Thyroid gland (tissue), 4 donors: Measurements from ENCODE around the gene PCDH19.

Source experiments
- POLR2A ChIP-seq, 2 donors: fragments of 450-650 bp; IDR thresholded peaks; one replicate each; pipeline ENCODE4 v1.6.1; 2017; ENCODE audit warnings: antibody characterized with exemption in 2 of 2, mild to moderate bottlenecking in 2 of 2, moderate library complexity in 1 of 2
- TF ChIP-seq, protein P1 (sequence below), 6 experiments: fragments of 200-600 bp in 3 of 6; fragments of 450-650 bp in 3 of 6; sonication (generic) in 3 of 6; IDR thresholded peaks; one replicate each; pipeline ENCODE4 v1.5.1; 2016 to 2019; ENCODE audit warnings: antibody characterized with exemption in 6 of 6, mild to moderate bottlenecking in 2 of 6, inconsistent platforms in 1 of 6, moderate library complexity in 1 of 6

DNA sequence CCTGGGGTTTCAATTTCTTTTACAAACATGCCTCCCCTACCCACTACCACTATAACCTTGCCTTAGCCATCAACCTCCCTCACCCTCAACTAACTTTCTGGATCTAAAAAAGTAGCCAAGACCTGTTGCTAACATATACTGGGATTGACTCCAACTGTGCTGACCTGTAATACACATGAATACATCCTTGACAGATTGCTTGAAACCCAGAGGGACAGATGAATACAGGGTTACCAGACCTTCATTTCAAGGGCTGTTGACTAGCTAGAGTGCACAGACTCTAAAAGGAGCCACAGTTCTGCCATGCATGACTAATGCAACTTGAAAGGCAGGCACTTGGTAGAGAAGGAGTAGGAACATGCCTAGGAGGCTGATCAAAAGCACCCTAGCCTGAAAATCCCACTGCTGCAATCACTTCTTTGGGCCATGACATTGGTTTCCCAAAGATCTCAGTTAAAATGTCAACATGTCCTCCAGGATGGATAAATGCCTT is 121.0 kb downstream of the PCDH19 start:
- TF ChIP-seq, protein P1, sequence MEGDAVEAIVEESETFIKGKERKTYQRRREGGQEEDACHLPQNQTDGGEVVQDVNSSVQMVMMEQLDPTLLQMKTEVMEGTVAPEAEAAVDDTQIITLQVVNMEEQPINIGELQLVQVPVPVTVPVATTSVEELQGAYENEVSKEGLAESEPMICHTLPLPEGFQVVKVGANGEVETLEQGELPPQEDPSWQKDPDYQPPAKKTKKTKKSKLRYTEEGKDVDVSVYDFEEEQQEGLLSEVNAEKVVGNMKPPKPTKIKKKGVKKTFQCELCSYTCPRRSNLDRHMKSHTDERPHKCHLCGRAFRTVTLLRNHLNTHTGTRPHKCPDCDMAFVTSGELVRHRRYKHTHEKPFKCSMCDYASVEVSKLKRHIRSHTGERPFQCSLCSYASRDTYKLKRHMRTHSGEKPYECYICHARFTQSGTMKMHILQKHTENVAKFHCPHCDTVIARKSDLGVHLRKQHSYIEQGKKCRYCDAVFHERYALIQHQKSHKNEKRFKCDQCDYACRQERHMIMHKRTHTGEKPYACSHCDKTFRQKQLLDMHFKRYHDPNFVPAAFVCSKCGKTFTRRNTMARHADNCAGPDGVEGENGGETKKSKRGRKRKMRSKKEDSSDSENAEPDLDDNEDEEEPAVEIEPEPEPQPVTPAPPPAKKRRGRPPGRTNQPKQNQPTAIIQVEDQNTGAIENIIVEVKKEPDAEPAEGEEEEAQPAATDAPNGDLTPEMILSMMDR (IDR thresholded peaks at IDR 0.05) = no peak
- no peak for TF ChIP-seq POLR2A (IDR thresholded peaks at IDR 0.05)
